ENCODE results near the gene CLIC6.

- TF ChIP-seq DNMT1 (IDR thresholded peaks at IDR 0.05) (no peak), CEBPB (tag; IDR thresholded peaks at IDR 0.05) (no peak), POLR2A (conservative IDR thresholded peaks at IDR 0.05) (no peak), TAF15 (IDR thresholded peaks at IDR 0.05; ENCODE audit: low read depth, low read length) (no peak), CTCF (IDR thresholded peaks at IDR 0.05 in 2 of 3, conservative IDR thresholded peaks at IDR 0.05 in 1 of 3; ENCODE audit: insufficient read depth in 2 of 3, low read depth in 1 of 3, low read length in 3 of 3) (no peak), USF1 (CRISPR knock-in tag; IDR thresholded peaks at IDR 0.05) (no peak), ZNF444 (CRISPR knock-in tag; IDR thresholded peaks at IDR 0.05) (no peak)
Observed at GRCh38 chr21:34702341-34703170, 33.8 kb downstream of the CLIC6 start.
